Hypothalamus (tissue), 51 donors: ENCODE results near the gene PRKD1.
"Not testable (repeated sequence)": the region's sequence is repeated elsewhere in the genome, so short reads cannot be mapped to it uniquely, and the experiment has no call there.

ENCODE experiments used
- DNase-seq, 51 donors: peaks; one replicate each; lab custom pipeline; 2025; lab: John Stamatoyannopoulos, UW

The PRKD1 gene

DNA sequence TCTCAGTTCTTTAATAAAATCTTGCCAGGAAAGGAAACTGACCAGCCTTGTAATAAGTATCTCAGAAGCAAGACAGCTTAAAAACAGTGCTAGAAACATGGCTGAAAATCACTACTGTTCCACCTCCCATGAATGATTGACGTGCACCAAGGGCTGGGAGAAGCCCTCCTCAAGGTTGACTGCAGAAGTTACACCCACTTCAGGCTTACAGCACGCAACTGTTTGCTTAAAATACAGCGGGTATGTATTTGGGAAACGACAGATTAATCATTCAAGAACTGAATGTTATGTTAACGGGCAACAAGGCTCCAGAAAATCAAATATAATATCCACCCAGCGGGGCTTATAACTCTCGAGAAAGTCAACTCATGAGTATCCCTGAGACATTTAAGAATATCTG is 22.1 kb downstream of the PRKD1 start:
- DNase-seq = no peak

DNA sequence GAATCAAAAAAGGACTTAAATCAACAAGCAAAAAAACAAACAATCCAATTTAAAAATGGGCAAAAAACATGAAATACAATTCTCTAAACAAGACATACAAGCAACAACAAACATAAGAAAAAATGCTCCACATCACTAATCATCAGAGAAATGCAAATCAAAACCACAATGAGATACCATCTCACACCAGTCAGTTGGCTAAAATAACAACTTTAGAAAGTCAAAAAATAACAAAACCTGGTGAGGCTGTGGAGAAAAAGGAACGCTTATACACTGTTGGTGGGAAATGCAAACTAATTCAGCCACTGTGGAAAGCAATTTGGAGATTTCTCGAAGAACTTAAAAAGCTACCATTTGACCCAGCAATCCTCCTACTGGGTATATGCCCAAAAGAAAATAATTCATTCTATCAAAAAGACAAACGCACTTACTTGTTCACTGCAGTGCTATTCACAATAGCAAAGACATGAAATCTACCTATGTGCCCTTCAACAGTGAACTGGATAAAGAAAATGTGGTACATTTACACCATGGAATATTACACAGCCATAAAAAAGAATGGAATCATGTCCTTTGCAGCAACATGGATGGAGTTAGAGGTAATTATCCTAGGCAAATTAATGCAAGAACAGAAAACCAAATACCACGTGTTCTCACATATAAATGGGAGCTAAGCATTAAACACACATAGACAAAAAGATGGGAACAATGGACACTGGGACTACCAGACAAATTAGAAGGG is 26.9 kb downstream of the PRKD1 start:
- no peak for DNase-seq

DNA sequence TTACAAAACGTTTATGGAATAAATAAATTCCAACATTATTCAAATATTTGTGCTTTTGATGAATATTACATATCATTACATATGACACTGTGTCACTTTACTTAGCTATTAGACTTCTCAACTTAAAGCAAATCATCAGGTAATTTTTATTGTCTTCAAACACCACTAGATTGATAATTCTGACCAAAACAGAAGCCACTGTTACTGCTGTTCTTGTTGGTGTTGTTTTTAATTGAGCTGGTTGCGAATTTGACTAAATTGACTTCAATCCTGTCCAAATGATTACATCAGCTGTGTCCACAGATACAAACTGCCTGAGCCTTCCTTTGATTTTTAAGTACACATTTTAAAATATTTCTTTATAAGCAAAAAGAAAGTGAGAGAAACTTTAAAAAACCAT is 29.2 kb downstream of the PRKD1 start:
- no peak for DNase-seq

DNA sequence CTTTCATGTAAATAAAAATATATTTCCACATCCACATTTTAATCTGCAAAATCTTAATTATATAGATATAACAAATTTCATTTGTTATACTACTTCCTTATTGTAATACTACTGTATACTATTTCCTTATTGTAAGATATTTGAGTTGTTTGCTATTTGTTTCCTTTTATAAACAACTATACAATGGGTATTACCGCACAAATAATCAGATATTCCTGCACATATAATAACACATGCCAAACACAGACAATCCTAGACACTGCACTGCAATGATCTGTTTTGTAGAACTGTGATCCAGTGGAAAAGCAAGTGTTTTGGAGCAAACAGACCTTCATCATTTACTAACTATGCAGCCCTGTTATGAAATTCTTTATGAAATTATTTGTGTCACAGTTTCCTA is 30.5 kb downstream of the PRKD1 start:
- no peak for DNase-seq

DNA sequence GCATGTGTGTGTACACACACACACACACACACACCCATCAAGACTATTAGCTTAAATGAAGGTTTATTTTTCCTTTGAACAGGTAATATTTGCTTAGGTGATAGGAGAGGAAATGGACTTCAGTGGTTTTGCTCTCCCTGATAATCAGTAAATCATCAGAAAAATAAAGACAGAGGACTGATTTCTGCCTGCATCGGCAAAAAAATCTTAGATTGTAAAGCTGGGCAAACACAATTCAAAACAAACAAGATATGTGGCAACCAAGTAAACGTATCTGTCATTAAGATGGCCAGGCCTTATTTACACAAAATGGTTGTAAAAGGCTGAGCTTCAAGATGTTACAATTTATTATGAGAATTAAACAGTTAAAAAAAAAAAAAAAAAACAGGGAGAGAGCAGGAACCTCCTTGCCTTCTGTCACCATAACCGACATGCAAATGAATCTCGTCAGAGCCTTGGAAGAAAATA is 31.3 kb downstream of the PRKD1 start:
- DNase-seq = no peak

DNA sequence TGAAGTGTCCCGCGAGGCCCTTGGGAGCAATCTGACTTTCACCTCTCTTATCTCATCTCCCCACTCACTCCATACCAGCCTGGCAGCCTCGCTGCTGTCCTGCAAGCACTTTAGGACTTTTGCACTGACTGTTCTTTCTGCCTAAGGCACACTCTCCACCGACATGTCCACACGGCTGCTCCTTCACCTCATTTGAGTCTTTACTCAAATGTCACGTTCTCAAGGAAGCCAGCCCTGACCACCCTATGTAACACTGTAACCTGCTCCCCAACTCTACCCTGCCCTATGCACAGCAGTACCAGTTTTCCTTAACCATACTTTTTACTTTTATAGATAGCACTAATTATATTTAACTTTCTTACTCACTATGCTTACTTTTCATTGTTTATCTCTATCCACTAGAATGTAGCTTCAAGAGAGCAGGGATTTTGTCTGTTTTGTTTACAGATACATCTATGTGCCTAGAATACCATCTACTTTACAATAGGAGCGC is 32.0 kb downstream of the PRKD1 start:
- no peak for DNase-seq

DNA sequence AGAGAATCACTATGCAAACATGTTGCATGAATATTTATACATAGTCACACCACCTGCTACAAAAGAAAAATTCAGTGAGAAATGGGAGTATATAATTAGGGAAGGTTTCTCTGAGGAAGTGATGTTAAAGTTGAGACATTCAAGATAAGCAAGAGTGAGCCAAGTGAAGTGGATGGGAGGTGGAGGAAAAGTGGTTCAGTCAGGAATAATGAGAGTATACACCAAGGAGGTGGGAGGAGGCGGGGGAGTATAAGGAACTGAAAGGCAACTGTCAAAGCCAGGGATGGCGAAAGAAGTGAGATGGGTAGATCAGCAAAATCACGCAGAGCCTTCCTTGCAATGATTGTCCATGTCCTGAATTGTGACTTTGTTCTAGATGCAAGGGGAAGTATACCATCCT is 33.7 kb downstream of the PRKD1 start:
- no peak for DNase-seq

DNA sequence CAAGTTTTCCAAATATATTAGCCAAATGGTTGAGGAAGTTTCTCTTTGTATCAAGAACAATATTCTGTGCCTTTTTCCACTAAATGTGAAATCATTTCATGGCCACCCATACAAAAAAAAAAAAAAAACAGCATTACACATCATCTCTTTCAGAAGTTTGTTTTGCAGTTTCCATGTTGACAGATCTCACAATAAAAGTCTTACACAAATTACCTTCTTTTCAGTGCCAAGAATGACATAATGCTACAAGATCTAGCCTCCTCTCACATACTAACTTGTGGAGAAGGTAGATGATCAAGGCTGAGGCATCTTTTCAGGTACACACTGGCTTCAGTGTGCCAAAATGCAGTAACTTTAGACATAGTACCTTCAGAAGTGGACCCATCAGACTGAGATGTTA is 35.3 kb downstream of the PRKD1 start:
- DNase-seq = no peak

DNA sequence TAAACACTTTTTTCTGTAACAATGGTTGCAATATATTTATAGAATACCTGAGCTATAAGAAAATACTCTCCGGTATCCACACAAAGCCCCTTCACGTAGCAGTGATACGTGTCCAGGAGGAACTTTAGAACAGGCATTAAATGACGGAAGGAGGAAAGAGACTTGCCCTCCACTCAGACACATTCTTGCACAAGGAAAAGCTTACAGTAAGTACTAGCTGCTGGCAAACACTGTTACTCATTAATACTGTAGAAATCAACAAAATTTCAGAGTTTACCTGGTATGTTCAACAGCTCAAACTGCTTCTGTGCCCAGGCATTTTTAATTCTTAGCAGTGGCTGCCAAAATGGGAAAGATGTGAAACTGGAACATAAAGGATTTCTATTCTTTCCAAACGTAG is 41.7 kb downstream of the PRKD1 start:
- DNase-seq = no peak

DNA sequence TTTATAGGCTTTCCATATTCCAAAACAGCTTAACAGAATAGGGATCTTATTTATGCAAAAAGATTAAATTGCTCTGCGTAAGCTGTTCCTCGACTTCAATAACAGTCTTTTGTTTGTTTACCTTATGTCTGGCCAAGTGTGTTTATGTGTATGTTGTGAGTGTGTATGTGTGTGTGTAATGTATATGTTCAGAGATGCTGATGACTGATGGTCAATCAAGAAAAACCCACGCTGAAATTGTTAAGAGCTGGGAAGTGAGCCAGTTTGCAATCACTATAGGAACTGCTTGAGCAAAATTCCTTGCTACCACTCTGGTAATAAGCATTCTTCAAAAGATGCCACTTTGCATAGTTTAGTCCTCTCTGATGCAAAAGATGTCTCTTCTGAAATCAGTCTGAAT is 59.6 kb downstream of the PRKD1 start:
- no peak for DNase-seq

DNA sequence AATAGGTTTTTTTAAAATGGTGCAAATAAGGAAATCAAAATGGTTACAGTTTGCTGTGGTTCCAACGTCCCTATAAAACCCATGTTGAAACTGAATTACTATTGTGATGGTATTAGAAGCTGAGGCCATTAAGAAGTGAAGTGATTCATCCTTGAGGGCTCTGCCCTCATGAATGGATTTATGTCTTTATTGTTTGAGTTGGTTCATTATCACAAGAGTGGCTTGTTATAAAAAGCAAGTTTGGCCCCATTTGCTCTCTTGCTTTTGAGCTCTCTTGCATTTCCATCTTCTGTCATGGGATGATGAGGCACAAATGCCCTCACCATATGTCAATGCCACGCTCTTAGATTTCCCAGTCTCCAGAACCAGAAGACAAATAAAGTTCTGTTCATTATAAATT is 62.3 kb downstream of the PRKD1 start:
- no peak for DNase-seq

DNA sequence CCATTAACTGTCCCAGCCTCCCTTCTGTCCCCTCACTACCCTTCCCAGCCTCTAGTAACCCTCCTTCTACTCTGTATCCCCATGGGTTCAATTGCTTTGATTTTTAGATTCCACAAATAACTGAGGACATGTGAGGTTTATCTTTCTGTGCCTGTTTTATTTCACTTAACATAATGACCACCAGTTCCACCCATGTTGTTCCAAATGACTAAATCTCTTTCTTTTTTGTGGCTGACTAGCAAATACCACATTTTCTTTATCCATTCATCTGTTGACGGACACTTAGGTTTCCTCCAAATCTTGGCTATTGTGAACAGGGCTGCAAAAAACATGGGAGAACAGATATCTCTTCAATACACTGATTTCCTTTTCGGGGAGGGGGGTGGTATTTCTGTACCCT is 65.7 kb downstream of the PRKD1 start:
- no peak for DNase-seq

DNA sequence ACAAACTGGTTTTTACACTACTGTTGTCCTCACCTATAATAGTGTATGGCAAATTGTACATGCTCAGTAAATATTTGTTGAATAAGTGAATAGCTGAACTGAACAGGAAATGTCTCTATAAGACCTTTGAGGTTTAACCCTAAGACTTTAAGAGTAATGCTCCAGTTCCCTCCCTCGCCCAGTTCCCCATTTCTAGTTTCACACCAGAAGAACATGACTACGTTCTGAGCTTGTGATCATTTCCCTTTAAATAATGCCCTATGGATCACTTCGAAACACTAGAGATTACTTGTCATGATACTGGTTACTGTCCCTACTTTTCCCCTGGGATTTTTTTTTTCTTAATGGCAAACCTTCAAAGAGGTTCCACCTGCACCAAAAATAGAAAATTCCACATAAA is 69.3 kb downstream of the PRKD1 start:
- DNase-seq = no peak

DNA sequence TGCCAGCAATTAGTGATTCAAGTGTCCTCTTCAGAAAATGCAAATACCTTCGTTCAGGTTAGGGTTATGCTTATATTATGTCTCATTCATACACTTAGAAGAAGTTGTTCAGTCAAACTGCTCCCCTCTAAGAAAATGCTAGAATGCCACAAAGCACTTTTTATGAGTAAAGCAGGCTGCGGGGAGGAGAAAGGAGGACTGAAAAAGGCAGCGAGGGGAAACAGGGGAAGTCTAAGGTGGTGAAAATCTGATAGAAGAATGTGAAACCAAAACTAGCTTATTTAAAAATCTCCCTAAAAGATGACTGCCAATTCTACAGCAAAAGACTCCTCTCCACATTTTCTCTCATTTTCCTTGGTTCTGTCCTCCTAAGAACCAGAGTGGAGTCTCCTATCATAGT is 70.1 kb downstream of the PRKD1 start:
- no peak for DNase-seq

DNA sequence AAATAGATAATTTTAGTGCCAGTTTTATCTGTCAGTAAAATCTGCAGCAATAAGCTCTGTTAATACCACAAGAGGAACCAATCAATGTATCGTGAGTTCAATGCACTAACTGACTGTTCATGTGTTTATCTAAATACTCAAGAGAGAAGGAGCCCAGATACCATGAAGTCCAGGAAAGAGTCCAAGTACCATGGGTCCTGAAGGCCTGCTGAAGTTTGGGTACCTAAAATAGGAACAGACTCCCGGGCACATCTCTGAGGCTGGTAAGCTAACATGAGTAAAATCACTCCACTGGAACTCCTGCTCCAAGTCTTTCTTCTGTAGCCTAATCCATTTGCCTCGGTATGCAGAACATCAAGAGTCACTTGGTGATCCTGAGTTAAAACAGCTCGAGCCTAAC is 71.1 kb downstream of the PRKD1 start:
- no peak for DNase-seq

DNA sequence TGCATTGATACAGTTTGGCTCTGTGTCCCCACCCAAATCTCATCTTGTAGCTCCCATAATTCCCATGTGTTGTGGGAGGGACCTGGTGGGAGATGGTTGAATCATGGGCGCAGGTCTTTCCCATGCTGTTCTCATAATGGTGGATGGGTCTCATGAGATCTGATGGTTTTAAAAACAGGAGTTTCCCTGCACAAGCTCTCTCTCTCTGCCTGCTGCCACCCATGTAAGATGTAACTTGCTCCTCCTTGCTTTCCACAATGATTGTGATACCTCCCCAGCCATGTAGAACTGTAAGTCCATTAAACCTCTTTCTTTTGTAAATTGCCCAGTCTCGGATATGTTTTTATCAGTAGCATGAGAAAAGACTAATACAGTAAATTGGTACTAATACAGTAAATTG is 74.0 kb downstream of the PRKD1 start:
- not testable (repeated sequence) for DNase-seq

DNA sequence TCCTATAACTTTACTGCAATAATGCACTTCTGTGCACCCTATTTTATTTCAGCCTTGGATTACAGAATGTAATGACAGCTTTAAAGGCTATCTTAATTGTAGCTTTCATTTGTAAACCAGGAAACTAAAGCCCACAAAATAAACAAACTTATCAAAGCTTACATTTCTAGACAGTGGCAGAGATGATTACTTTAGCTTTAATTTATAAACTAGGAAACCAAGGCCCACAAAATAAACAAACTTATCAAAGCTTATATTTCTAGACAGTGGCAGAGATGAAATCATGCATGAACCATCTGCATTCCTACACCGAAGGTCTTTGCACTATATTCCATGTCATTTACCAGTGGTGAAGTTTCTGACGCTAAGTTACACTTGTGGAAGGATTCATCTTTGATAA is 74.4 kb downstream of the PRKD1 start:
- no peak for DNase-seq

DNA sequence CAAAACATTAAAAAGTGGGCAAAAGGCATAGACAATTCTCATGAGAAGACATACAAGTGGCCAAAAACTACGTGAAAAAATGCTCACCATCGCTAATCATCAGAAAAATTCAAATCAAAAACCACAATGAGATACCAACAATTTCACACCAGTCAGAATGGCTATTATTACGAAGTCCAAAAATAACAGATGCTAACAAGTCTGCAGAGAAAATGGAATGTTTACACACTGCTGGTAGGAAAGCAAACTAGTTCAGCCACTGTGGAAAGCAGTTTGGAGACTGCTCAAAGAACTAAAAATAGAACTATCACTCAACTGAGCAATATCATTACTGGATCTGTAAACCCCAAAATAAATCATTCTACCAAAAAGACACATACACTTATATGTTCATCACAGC is 76.2 kb downstream of the PRKD1 start:
- DNase-seq = no peak

DNA sequence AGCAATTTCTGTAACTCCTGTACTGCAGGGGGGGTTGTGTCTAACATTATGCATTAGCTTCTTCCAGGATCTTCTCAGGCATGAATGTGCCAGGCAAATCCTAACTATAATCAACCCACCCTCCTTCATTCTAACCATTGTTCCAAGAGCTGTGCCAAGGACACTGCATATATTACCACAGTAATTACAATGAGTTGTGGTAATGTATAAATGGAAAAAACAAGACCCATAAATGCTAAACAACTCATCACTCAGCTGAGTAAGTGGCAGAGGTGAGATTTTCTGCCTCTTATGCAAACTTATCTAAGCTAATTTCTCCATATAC is 80.6 kb downstream of the PRKD1 start:
- DNase-seq = no peak

DNA sequence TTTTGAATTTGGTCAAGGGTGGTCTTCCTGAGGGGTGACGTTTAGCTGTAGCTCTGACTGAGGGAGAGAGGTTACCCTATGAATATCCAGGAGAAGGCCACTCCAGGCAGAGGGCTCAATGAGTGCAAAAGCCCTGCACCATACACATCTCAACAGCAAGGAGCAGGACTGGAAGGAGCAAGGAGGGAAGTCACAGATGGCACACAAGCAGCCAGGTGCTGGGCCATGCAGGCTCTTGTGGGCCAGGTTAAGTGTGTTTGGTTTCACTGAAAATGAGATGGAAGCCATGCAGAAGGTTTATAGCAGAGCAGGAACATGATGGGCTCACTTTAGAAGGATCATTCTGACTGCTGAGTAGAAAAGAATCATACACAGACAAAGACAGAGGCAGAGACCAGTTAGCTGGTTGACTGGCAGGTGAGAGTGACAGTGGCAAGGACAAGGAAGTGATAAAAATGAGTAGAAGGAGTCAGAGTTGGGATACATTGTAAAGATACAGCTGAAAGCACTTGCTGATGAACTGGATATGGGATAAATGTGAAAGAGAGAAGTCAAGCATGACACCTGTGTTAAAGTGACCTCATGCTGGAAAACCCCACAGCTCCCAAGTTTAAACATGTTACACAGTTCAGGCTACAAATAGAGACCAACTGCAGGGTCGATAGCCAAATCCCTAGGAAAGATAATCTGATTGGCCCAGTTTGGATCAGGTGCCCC is 81.2 kb downstream of the PRKD1 start:
- no peak for DNase-seq

DNA sequence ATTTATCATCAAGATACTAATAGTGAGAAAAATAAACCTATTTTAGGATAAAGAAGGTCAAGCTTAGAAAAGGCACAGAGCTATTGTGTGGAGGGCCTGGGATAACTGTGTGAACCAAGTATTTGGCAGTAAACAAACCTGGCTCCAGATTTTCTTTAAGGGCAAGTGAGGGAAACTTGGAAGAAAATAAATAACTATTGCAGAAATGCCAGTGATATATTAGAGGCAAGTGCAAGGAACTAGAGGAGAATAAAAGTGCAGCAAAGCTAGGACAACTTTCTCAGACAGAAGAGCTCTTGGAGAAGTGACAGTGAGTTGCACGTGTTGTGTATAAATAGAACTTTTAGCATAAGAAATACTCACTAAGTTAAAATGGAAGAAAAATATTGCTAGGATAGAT is 83.7 kb downstream of the PRKD1 start:
- DNase-seq = peak in 2 of 51 donors; percentile 4 to 7

DNA sequence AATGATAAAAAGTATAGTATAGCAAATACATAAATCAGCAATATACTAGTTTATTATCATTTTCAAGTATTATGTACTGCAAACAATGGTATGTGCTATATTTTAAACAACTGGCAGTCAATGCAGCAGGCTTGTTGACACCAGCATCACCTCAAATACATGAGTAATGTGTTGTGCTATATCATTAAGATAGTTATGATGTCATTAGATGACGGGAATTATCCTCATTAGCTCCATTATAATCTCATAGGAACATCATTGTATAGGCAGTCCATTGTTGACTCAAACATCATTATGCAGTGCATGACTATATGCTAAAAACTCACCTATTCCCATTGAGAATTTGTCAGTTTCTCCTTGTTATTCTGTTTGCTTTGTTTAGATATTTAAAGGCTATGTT is 85.4 kb downstream of the PRKD1 start:
- DNase-seq = no peak
